Hepatocyte (in vitro differentiated cells): Measurements from ENCODE around the gene ERP29. TPM values are rescaled to one million over a fixed set of nuclear protein-coding genes. Genes with fewer than 3 reads are reported as not detected.

Source experiments
- DNase-seq: peaks from one replicate; pipeline ENCODE4 v3.0.0-alpha.2; 2016; ENCODE audit warnings: low spot score
- H2AFZ ChIP-seq: fragments of 200-600 bp; sonication (generic); 2 replicates; pipeline ENCODE4 v1.6.0; 2016; ENCODE audit warnings: antibody characterized with exemption, mild to moderate bottlenecking
- H3K27ac ChIP-seq: fragments of 200-600 bp; sonication (generic); 2 replicates; pipeline ENCODE4 v1.5.1; 2016; ENCODE audit warnings: mild to moderate bottlenecking
- H3K27me3 ChIP-seq: fragments of 200-600 bp; sonication (generic); 2 replicates; pipeline ENCODE4 v1.6.1; 2016
- H3K36me3 ChIP-seq: fragments of 200-600 bp; sonication (generic); replicated peaks from 2 replicates; pipeline ENCODE4 v1.5.1; 2016; ENCODE audit warnings: low read depth; ENCODE audit not compliant: insufficient read depth
- H3K4me1 ChIP-seq: fragments of 200-600 bp; sonication (generic); 2 replicates; pipeline ENCODE4 v1.5.1; 2016; ENCODE audit warnings: mild to moderate bottlenecking, moderate library complexity; ENCODE audit not compliant: insufficient read depth
- H3K4me2 ChIP-seq: fragments of 200-600 bp; sonication (generic); 2 replicates; pipeline ENCODE4 v1.6.0; 2016
- H3K4me3 ChIP-seq: fragments of 200-600 bp; sonication (generic); 2 replicates; pipeline ENCODE4 v1.5.1; 2016; ENCODE audit warnings: mild to moderate bottlenecking
- H3K79me2 ChIP-seq: fragments of 200-600 bp; sonication (generic); 2 replicates; pipeline ENCODE4 v1.6.0; 2017; ENCODE audit warnings: mild to moderate bottlenecking
- H3K9me2 ChIP-seq: fragments of 200-600 bp; sonication (generic); replicated peaks from 2 replicates; pipeline ENCODE4 v1.6.0; 2017; ENCODE audit warnings: mild to moderate bottlenecking; ENCODE audit not compliant: insufficient read depth
- H3K9me3 ChIP-seq: fragments of 200-600 bp; sonication (generic); 2 replicates; pipeline ENCODE4 v1.5.1; 2016; ENCODE audit warnings: low read depth, mild to moderate bottlenecking
- H4K20me1 ChIP-seq: fragments of 200-600 bp; sonication (generic); 2 replicates; pipeline ENCODE4 v1.6.0; 2016; ENCODE audit warnings: mild to moderate bottlenecking; ENCODE audit not compliant: insufficient read depth, poor library complexity, severe bottlenecking
- EZH2 ChIP-seq: fragments of 200-600 bp; sonication (generic); IDR thresholded peaks from 2 replicates; pipeline ENCODE4 v1.6.1; 2016; ENCODE audit warnings: antibody characterized with exemption, mild to moderate bottlenecking, borderline replicate concordance
- EZH2phosphoT487 ChIP-seq: fragments of 200-600 bp; sonication (generic); IDR thresholded peaks from one replicate; pipeline ENCODE4 v1.6.1; 2018; ENCODE audit warnings: antibody characterized with exemption, mild to moderate bottlenecking, low read depth, moderate library complexity; ENCODE audit not compliant: unreplicated experiment, severe bottlenecking
- WGBS: methylation state at CpG from one replicate; pipeline ENCODE4 v1.1.6; 2016; ENCODE audit warnings: low lambda C conversion rate; ENCODE audit errors: missing lambda C conversion rate; 5-methylcytosine and 5-hydroxymethylcytosine counted together
- microRNA-seq: library from miRNA; unstranded; fragments of <30 nt; microRNA quantifications from one replicate; pipeline ENCODE4, GENCODE V29; 2017
- polyA plus RNA-seq: library from polyadenylated mRNA; unstranded; fragments of >200 nt; fragmentation: Nextera tagmentation; extraction: Ambion mirVana; gene quantifications from 2 replicates; pipeline ENCODE4 v1.2.1, GENCODE V29; 2016
- small RNA-seq: library from RNA; depleted of rRNA; stranded (forward); fragments of <200 nt; gene quantifications from one replicate; pipeline ENCODE3, GENCODE V24; 2014
- total RNA-seq: library from RNA; depleted of rRNA; stranded (reverse); fragments of >200 nt; gene quantifications from 2 replicates; pipeline ENCODE4 v1.2.3, GENCODE V29; 2014
- TF ChIP-seq, protein P1 (sequence below): fragments of 200-600 bp; sonication (generic); IDR thresholded peaks from 2 replicates; pipeline ENCODE4 v1.5.1; 2016; ENCODE audit warnings: antibody characterized with exemption, mild to moderate bottlenecking; ENCODE audit not compliant: poor library complexity

ERP29 gene
- total and polyA plus RNA-seq, 2 experiments from 2014 or later = 178 to 253 TPM

DNA sequence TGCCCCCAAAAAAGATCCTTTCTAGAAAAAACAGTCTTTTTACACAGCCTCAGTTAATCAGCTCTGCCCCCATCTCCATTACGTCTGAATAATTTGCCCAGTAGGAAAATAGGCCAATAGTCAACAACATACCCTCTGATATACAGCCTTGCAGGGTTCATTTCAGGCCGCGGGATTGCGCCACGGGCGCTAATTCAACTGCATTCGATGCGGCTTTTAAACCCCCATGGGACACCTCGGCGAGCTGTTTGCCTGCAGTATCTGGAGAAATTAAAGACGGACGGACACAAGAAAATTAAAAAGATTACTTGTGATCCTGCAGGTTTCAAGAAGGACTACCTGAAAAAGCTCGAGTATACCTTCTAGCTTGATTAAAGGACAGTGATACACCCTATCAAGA lies 36.1 kb downstream of the ERP29 start:
- no peak for DNase-seq

DNA sequence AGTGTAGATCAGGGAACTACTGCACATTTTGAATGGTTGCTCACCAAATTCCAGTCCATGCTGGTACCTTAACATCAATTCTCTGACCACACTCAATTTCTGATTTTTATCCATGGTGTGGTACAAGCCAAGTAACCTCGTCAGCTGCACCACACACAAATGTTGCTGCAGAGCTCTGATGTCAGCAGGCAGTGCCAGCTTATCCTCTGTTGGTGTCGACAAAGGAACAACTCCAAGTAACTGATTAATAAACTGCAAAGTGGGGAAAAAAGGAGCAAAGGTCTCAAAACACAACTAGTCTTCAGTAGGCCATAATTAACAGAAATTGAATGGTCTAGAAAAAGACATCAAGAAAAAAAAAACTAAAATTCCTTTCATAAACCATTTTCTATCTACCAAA lies 47.9 kb downstream of the ERP29 start:
- 86% methylated on average over 2 of the region's 2 CpGs for WGBS
- peak; percentile 5 for DNase-seq
- H3K36me3 ChIP-seq = no peaks in the 10 kb centered on the region

More for the DNA sequence above, 36.1 kb downstream of the ERP29 start:
- 98% methylated on average over 13 of the region's 13 CpGs for WGBS
- peaks cover 4% of the 10 kb centered on the region for H3K36me3 ChIP-seq
- no peaks in the 10 kb centered on the region for H3K4me1 ChIP-seq
- TF ChIP-seq EZH2 (no peak), EZH2phosphoT487 (no peak)
- TF ChIP-seq, protein P1, sequence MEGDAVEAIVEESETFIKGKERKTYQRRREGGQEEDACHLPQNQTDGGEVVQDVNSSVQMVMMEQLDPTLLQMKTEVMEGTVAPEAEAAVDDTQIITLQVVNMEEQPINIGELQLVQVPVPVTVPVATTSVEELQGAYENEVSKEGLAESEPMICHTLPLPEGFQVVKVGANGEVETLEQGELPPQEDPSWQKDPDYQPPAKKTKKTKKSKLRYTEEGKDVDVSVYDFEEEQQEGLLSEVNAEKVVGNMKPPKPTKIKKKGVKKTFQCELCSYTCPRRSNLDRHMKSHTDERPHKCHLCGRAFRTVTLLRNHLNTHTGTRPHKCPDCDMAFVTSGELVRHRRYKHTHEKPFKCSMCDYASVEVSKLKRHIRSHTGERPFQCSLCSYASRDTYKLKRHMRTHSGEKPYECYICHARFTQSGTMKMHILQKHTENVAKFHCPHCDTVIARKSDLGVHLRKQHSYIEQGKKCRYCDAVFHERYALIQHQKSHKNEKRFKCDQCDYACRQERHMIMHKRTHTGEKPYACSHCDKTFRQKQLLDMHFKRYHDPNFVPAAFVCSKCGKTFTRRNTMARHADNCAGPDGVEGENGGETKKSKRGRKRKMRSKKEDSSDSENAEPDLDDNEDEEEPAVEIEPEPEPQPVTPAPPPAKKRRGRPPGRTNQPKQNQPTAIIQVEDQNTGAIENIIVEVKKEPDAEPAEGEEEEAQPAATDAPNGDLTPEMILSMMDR = no peak
- H2AFZ ChIP-seq = no peak overlapping the region
- no peak overlapping the region for H3K4me3 ChIP-seq
- H4K20me1 ChIP-seq = no peaks in the 10 kb centered on the region
- H3K79me2 ChIP-seq = peaks cover 2% of the 10 kb centered on the region
- H3K27me3 ChIP-seq = no peaks in the 10 kb centered on the region
- H3K4me2 ChIP-seq = no peak overlapping the region
- no peak overlapping the region for H3K27ac ChIP-seq
- no peaks in the 10 kb centered on the region for H3K9me3 ChIP-seq
- no peaks in the 10 kb centered on the region for H3K9me2 ChIP-seq

DNA sequence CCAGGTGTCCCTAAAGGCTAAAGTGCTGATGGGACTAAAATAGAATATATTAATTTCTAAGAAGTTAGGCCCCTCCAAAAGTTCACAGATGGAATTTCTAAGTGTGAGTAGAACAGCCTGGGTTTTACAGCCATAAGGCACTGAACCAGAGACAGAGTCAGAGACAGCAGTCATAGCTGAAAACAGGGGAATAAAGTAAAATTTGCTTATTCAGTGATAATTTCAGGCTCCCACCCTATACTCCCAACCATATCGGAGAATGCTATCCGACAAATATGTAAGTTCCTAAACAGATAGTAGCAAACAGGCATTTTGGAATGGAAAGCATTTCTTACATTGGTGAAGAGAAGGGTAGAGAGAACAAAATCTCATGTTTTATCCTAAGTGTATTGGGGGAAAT lies 50.0 kb downstream of the ERP29 start:
- Histone ChIP-seq H3K36me3 (peaks cover 2% of the 10 kb centered on the region), H3K27me3 (no peaks in the 10 kb centered on the region), H3K9me2 (no peaks in the 10 kb centered on the region), H3K4me1 (no peaks in the 10 kb centered on the region), H3K27ac (no peak overlapping the region), H3K4me3 (no peak overlapping the region), H3K4me2 (no peak overlapping the region), H4K20me1 (no peaks in the 10 kb centered on the region), H2AFZ (no peak overlapping the region), H3K9me3 (no peaks in the 10 kb centered on the region), H3K79me2 (no peaks in the 10 kb centered on the region)
- WGBS = 98% methylated on average over 2 of the region's 2 CpGs
- TF ChIP-seq, protein P1 = no peak
- TF ChIP-seq EZH2 = no peak
- no peak for TF ChIP-seq EZH2phosphoT487
- DNase-seq = no peak

More for the DNA sequence above, 47.9 kb downstream of the ERP29 start:
- TF ChIP-seq, protein P1 = no peak
- TF ChIP-seq EZH2 = no peak
- no peak for TF ChIP-seq EZH2phosphoT487
- no peaks in the 10 kb centered on the region for H3K79me2 ChIP-seq
- no peaks in the 10 kb centered on the region for H3K27me3 ChIP-seq
- no peak overlapping the region for H3K4me3 ChIP-seq
- no peak overlapping the region for H3K4me2 ChIP-seq
- H2AFZ ChIP-seq = no peak overlapping the region
- H3K4me1 ChIP-seq = no peaks in the 10 kb centered on the region
- H3K27ac ChIP-seq = no peak overlapping the region
- H3K9me2 ChIP-seq = no peaks in the 10 kb centered on the region
- no peaks in the 10 kb centered on the region for H4K20me1 ChIP-seq
- H3K9me3 ChIP-seq = no peaks in the 10 kb centered on the region

DNA sequence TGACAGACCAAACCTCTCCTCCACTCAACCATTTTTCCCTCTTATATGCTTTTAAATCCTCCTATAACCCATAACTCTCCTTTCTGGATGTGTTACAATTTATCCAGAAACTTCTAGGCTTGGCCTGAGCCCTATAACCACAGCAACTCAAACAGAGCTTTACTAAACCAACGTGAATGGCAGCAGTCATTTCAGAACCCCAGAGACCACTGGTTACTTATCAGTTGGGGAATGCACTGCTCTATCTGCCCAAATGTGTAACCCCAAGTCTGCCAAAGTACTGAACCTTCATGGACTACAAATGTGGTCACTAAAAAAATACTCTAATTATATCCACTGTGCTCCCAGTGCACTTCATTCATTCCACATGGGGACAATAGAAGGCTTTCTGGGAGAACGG lies 53.3 kb downstream of the ERP29 start:
- no peak overlapping the region for H3K27ac ChIP-seq
- no peak overlapping the region for H3K4me2 ChIP-seq
- H3K4me3 ChIP-seq = no peak overlapping the region
- no peaks in the 10 kb centered on the region for H3K79me2 ChIP-seq
- no peaks in the 10 kb centered on the region for H3K9me2 ChIP-seq
- no peaks in the 10 kb centered on the region for H4K20me1 ChIP-seq
- no peaks in the 10 kb centered on the region for H3K9me3 ChIP-seq
- no peaks in the 10 kb centered on the region for H3K27me3 ChIP-seq
- no peak for DNase-seq
- no peaks in the 10 kb centered on the region for H3K4me1 ChIP-seq
- H3K36me3 ChIP-seq = peaks cover 8% of the 10 kb centered on the region
- WGBS = 93% methylated on average over 2 of the region's 2 CpGs
- no peak for TF ChIP-seq EZH2
- no peak overlapping the region for H2AFZ ChIP-seq

Small RNA genes lying within 50 kb of the gene (microRNA-seq; reads per million reads assigned to microRNA genes)
- gene MIR3657 = not detected

Small RNA genes lying within 50 kb of the gene (small RNA-seq; reads per million reads assigned to genes)
- 0.09 reads per million for gene AC004024.1
- not detected for gene MIR3657
- gene RF00019 = not detected

Other genes with a start within 250 kb of the ERP29 start
- 116 and 126 TPM in 2 replicates for gene ALDH2, start 246.5 kb upstream of the ERP29 start, total RNA-seq
- 185 and 203 TPM in 2 replicates for gene ALDH2, start 246.5 kb upstream of the ERP29 start, polyA plus RNA-seq
- gene MAPKAPK5, start 171.2 kb upstream of the ERP29 start, total RNA-seq = 49.1 and 59.9 TPM in 2 replicates
- gene MAPKAPK5, start 171.2 kb upstream of the ERP29 start, polyA plus RNA-seq = 35.0 and 45.1 TPM in 2 replicates
- gene TMEM116, start 261 bp upstream of the ERP29 start, total RNA-seq = 13.1 and 29.3 TPM in 2 replicates
- 10.8 and 11.2 TPM in 2 replicates for gene TMEM116, start 261 bp upstream of the ERP29 start, polyA plus RNA-seq
- gene NAA25, start 95.4 kb downstream of the ERP29 start, total RNA-seq = 19.1 and 22.1 TPM in 2 replicates
- gene NAA25, start 95.4 kb downstream of the ERP29 start, polyA plus RNA-seq = 18.5 and 18.7 TPM in 2 replicates
- gene TRAFD1, start 112.1 kb downstream of the ERP29 start, total RNA-seq = 33.9 and 37.1 TPM in 2 replicates
- 37.3 and 39.4 TPM in 2 replicates for gene TRAFD1, start 112.1 kb downstream of the ERP29 start, polyA plus RNA-seq